K562 (cell line): Measurements from ENCODE around the gene CALU. TPM values are rescaled to one million over a fixed set of nuclear protein-coding genes. Genes with fewer than 3 reads are reported as not detected.

Source experiments
- ATAC-seq: fragments of 200-7000 bp; cut with Tn5 transposase; 3 replicates; pipeline ENCODE4 v1.9.1; 2020; ENCODE audit warnings: moderate library complexity
- BruUV-seq: library from RNA; stranded (reverse); fragments of 400-500 nt; replicated peaks from 2 replicates; lab custom pipeline; 2021; lab: Mats Ljungman, UMichigan
- CTCF ChIA-PET: fragments of 300-600 bp; formaldehyde crosslinking; extraction: SDS; loops from one replicate; lab custom pipeline; 2021; ENCODE audit warnings: low intra/inter-chr PET ratio; lab: Yijun Ruan, JAX
- POLR2A ChIA-PET: fragments of 300-600, 350-650 bp; sonication (Branson Sonifier 250); formaldehyde crosslinking; extraction: SDS; loops from one replicate; lab custom pipeline; 2021; ENCODE audit warnings: antibody characterized with exemption, inconsistent platforms; lab: Yijun Ruan, JAX
- DNase-seq, 4 experiments: peaks; one replicate each; pipeline versions ENCODE4 v3.0.0 to v3.0.0-alpha.2; 2011 to 2018; ENCODE audit warnings: low spot score in 3 of 4, mixed read lengths in 3 of 4; ENCODE audit errors: extremely low read depth in 1 of 4
- FAIRE-seq: peaks from 2 replicates; lab custom pipeline; 2011; peaks lifted over from hg19 to GRCh38; lab: Jason Lieb, UNC
- H2AFZ ChIP-seq: 2 replicates; pipeline ENCODE4 v1.6.0; 2011; ENCODE audit warnings: low read depth, low read length, control low read depth, inconsistent platforms
- H3K27ac ChIP-seq: fragments of 200-600 bp; 3 replicates; pipeline ENCODE4 v1.8.0; 2011; ENCODE audit warnings: low read depth, mild to moderate bottlenecking, control low read depth, inconsistent platforms, low read length, moderate library complexity, mixed read lengths; ENCODE audit errors: extremely low read depth
- H3K27me3 ChIP-seq, 2 experiments: fragments of 300-600 bp in 1 of 2; 2 replicates in 1 of 2; 3 replicates in 1 of 2; pipeline versions ENCODE4 v1.6.0 to v1.8.0; 2011; ENCODE audit warnings: inconsistent platforms in 2 of 2, low read length in 2 of 2, mild to moderate bottlenecking in 1 of 2, mixed read lengths in 1 of 2, moderate library complexity in 1 of 2; ENCODE audit not compliant: control insufficient read depth in 2 of 2, insufficient read depth in 2 of 2
- H3K36me3 ChIP-seq: fragments of 300-600 bp; 3 replicates; pipeline ENCODE4 v1.8.0; 2011; ENCODE audit warnings: mild to moderate bottlenecking, low read length, inconsistent platforms; ENCODE audit not compliant: control insufficient read depth, insufficient read depth
- H3K4me1 ChIP-seq, 2 experiments: fragments of 200-600 bp in 1 of 2; replicated peaks in 1 of 2; 2 replicates in 1 of 2; 3 replicates in 1 of 2; pipeline versions ENCODE4 v1.5.1 to v1.8.0; 2011; ENCODE audit warnings: inconsistent platforms in 2 of 2, low read length in 2 of 2, mild to moderate bottlenecking in 1 of 2, mixed read lengths in 1 of 2, moderate library complexity in 1 of 2; ENCODE audit not compliant: control insufficient read depth in 2 of 2, insufficient read depth in 2 of 2
- H3K4me2 ChIP-seq: 2 replicates; pipeline ENCODE4 v1.6.1; 2011; ENCODE audit warnings: low read length, control low read depth, inconsistent platforms, mixed read lengths; ENCODE audit not compliant: insufficient read depth
- H3K4me3 ChIP-seq: fragments of 200-600 bp; sonication (generic), shearing (Covaris generic); 2 replicates; pipeline ENCODE4 v1.5.1; 2016; ENCODE audit warnings: control low read depth, inconsistent platforms
- H3K79me2 ChIP-seq: fragments of 200-600 bp; 3 replicates; pipeline ENCODE4 v1.8.0; 2011; ENCODE audit warnings: low read length, inconsistent platforms; ENCODE audit not compliant: control insufficient read depth, insufficient read depth
- H3K9ac ChIP-seq, 2 experiments: 2 replicates each; pipeline versions ENCODE4 v1.6.0 to v1.6.1; 2011; ENCODE audit warnings: low read depth in 2 of 2, low read length in 2 of 2, control low read depth in 1 of 2, inconsistent platforms in 1 of 2, mild to moderate bottlenecking in 1 of 2, mixed read lengths in 1 of 2; ENCODE audit not compliant: insufficient read depth in 1 of 2
- H3K9me1 ChIP-seq: one replicate; pipeline ENCODE4 v1.6.0; 2011; ENCODE audit warnings: inconsistent platforms, mild to moderate bottlenecking, low read length, moderate library complexity; ENCODE audit not compliant: control insufficient read depth, insufficient read depth
- H3K9me3 ChIP-seq: replicated peaks from 2 replicates; pipeline ENCODE4 v1.5.1; 2011; ENCODE audit warnings: low read depth, low read length, inconsistent platforms; ENCODE audit not compliant: control insufficient read depth, insufficient read depth
- H4K20me1 ChIP-seq: replicated peaks from 2 replicates; pipeline ENCODE4 v1.6.1; 2011; ENCODE audit warnings: low read length, inconsistent platforms, mixed read lengths; ENCODE audit not compliant: control insufficient read depth, insufficient read depth
- KLF13 ChIP-seq: fragments of 450-650 bp; IDR thresholded peaks from 2 replicates; pipeline ENCODE4 v1.6.1; 2016; ENCODE audit warnings: missing genetic modification characterization, low read depth, mild to moderate bottlenecking, missing compliant biosample characterization, moderate library complexity, borderline replicate concordance
- WGBS: fragments of 100-300 bp; shearing (Covaris generic); methylation state at CpG from one replicate; pipeline ENCODE4 v1.1.6; 2016; ENCODE audit warnings: low coverage, mixed read lengths; ENCODE audit not compliant: insufficient coverage; ENCODE audit errors: missing lambda C conversion rate; 5-methylcytosine and 5-hydroxymethylcytosine counted together
- in situ Hi-C: fragments of 300-500 bp; cut with MboI; formaldehyde crosslinking; loops from 4 replicates; pipeline ENCODE4 v1.15.0; 2018; ENCODE audit warnings: inconsistent platforms, mixed read lengths
- intact Hi-C: fragments of 100-400 bp; cut with micrococcal nuclease; formaldehyde crosslinking; loops from 2 replicates; pipeline ENCODE4 v1.14.2; 2022
- polyA plus RNA-seq, 8 experiments: library from polyadenylated mRNA; depleted of rRNA in 4 of 8; stranded (reverse) in 5 of 8; unstranded in 3 of 8; fragments of >200 nt; fragmentation: Nextera tagmentation in 2 of 8; fragmentation: Illumina TruSeq in 1 of 8; extraction: Ambion mirVana in 2 of 8; extraction: Trizol in 1 of 8; gene quantifications; 2 replicates each; pipeline versions ENCODE4 v1.2.1 to v1.2.3, GENCODE V29; 2011 to 2014; ENCODE audit warnings: inconsistent platforms in 1 of 8, missing spikeins in 1 of 8
- total RNA-seq, 7 experiments: library from RNA; depleted of rRNA in 6 of 7; stranded (reverse); fragments of >200 nt in 6 of 7; fragmentation: Illumina TruSeq in 2 of 7; extraction: Trizol in 2 of 7; gene quantifications; 2 replicates each; pipeline versions ENCODE4 v1.2.1 to v1.2.3, GENCODE V29; 2011 to 2021; ENCODE audit warnings: low replicate concordance in 1 of 7
- TF ChIP-seq, protein P1 (sequence below), 2 experiments: fragments of 450-650 bp; formaldehyde crosslinking in 1 of 2; IDR thresholded peaks; 2 replicates each; pipeline versions ENCODE4 v1.4.0 to v1.6.1; 2014 to 2020; ENCODE audit warnings: mild to moderate bottlenecking in 2 of 2, borderline replicate concordance in 1 of 2, low read depth in 1 of 2

The CALU gene
- total and polyA plus RNA-seq, 9 of the 15 experiments (the other 6 are each of a cell fraction or from before 2014, with no cell fraction given): 166 to 286 (median 215) TPM

DNA sequence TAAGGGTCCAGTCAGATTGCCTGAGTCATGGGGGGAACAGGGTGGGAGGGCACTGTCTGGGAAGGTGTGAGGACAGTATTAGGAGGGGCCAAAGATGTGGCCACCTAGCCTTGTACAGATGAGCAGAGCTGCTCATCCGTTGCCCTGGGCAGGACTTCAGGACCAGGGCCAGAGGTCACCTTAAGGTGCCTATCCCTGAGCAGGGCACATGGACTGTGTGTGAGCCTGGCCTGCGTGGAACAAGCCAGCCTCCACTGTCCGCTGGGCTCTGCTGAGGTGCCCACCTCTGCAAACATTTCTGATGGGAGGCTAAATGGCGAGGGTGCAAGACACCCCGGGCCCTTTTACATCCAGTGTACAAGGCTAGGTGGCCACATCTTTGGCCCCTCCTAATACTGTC, 39.8 kb downstream of the CALU start:
- DNase-seq (no peak), FAIRE-seq (no peak), ATAC-seq (no peak)
- Histone ChIP-seq H3K36me3 (peaks cover 3% of the 10 kb centered on the region; the same call in 1 of the 3 replicates), H3K9me3 (no peaks in the 10 kb centered on the region), H3K9ac (no peak overlapping the region), H3K9me1 (no peaks in the 10 kb centered on the region), H3K79me2 (no peaks in the 10 kb centered on the region), H3K27ac (no peak overlapping the region), H3K4me2 (no peak overlapping the region), H4K20me1 (no peaks in the 10 kb centered on the region)
- CTCF ChIA-PET: no interaction called here
- in situ Hi-C loops: no loop called here
- TF ChIP-seq KLF13 (tag): no peak
- TF ChIP-seq, protein P1, sequence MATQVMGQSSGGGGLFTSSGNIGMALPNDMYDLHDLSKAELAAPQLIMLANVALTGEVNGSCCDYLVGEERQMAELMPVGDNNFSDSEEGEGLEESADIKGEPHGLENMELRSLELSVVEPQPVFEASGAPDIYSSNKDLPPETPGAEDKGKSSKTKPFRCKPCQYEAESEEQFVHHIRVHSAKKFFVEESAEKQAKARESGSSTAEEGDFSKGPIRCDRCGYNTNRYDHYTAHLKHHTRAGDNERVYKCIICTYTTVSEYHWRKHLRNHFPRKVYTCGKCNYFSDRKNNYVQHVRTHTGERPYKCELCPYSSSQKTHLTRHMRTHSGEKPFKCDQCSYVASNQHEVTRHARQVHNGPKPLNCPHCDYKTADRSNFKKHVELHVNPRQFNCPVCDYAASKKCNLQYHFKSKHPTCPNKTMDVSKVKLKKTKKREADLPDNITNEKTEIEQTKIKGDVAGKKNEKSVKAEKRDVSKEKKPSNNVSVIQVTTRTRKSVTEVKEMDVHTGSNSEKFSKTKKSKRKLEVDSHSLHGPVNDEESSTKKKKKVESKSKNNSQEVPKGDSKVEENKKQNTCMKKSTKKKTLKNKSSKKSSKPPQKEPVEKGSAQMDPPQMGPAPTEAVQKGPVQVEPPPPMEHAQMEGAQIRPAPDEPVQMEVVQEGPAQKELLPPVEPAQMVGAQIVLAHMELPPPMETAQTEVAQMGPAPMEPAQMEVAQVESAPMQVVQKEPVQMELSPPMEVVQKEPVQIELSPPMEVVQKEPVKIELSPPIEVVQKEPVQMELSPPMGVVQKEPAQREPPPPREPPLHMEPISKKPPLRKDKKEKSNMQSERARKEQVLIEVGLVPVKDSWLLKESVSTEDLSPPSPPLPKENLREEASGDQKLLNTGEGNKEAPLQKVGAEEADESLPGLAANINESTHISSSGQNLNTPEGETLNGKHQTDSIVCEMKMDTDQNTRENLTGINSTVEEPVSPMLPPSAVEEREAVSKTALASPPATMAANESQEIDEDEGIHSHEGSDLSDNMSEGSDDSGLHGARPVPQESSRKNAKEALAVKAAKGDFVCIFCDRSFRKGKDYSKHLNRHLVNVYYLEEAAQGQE (IDR thresholded peaks at IDR 0.05; ENCODE audit: borderline replicate concordance): peak; percentile 45; the same call in 1 of the 2 replicates
- TF ChIP-seq, protein P1 (CRISPR knock-in tag; IDR thresholded peaks at IDR 0.05; ENCODE audit: low read depth): no peak
- TF ChIP-seq, all 486 proteins: peak for 1
- BruUV-seq: no TSS peak
- H2AFZ ChIP-seq: no peak overlapping the region
- no peaks in the 10 kb centered on the region; a peak in 1 of 5 replicates for H3K27me3 ChIP-seq
- H3K4me1 ChIP-seq: peaks cover 5 to 17% of the 10 kb centered on the region in 2 experiments; a peak in 4 of 5 replicates
- POLR2A ChIA-PET: interaction anchor here (0.9 to 2.8 kb wide), 5 partner anchors 7 to 38 kb away, joined by 3 to 10 read pairs (median 5); no protein-coding TSS in a partner anchor
- 74% methylated on average over 5 of the region's 5 CpGs for WGBS
- intact Hi-C loops: no loop called here
- H3K4me3 ChIP-seq: no peak overlapping the region
